ENCODE data around the gene CYP3A4.
"Not testable (repeated sequence)": the region's sequence is repeated elsewhere in the genome, so short reads cannot be mapped to it uniquely, and the experiment has no call there.

The CYP3A4 gene

GRCh38 chr7:99784007-99784406, at the start of gene CYP3A4:
CYP3A4 (minus strand) TSS chr7:99784184; CDS start chr7:99784081, 103 bp downstream.
- no peak for DNase-seq (ENCODE audit: low spot score)

- DNase-seq (ENCODE audit: low spot score) = no peak
These were observed 49.4 kb upstream of the CYP3A4 start for GRCh38 chr7:99833289-99833877.

GRCh38 chr7:99831595-99831994, 47.6 kb upstream of the CYP3A4 start:
- DNase-seq (ENCODE audit: low spot score) = no peak

GRCh38 chr7:99829524-99830160, 45.7 kb upstream of the CYP3A4 start:
- no peak for DNase-seq (ENCODE audit: low spot score)

GRCh38 chr7:99828811-99829210, 44.8 kb upstream of the CYP3A4 start:
- DNase-seq (ENCODE audit: low spot score) = no peak

GRCh38 chr7:99827040-99827778, 43.2 kb upstream of the CYP3A4 start:
- DNase-seq (ENCODE audit: low spot score) = no peak

- no peak for DNase-seq (ENCODE audit: low spot score)
These were observed 41.9 kb upstream of the CYP3A4 start for GRCh38 chr7:99825873-99826272.

- no peak for DNase-seq (ENCODE audit: low spot score)
These were observed 41.5 kb upstream of the CYP3A4 start for GRCh38 chr7:99825452-99825851.

- DNase-seq (ENCODE audit: low spot score) = no peak
These were observed 40.1 kb upstream of the CYP3A4 start for GRCh38 chr7:99824091-99824490.

- no peak for DNase-seq (ENCODE audit: low spot score)
These were observed 39.0 kb upstream of the CYP3A4 start for GRCh38 chr7:99822731-99823718.

GRCh38 chr7:99820408-99821027, 36.5 kb upstream of the CYP3A4 start:
- no peak for DNase-seq (ENCODE audit: low spot score)

GRCh38 chr7:99808766-99809165, 24.8 kb upstream of the CYP3A4 start:
- DNase-seq (ENCODE audit: low spot score) = no peak

- no peak for DNase-seq (ENCODE audit: low spot score)
These were observed 23.0 kb upstream of the CYP3A4 start for GRCh38 chr7:99806839-99807478.

- no peak for DNase-seq (ENCODE audit: low spot score)
These were observed 21.7 kb upstream of the CYP3A4 start for GRCh38 chr7:99805641-99806040.

- DNase-seq (ENCODE audit: low spot score) = not testable (repeated sequence)
These were observed 19.1 kb upstream of the CYP3A4 start for GRCh38 chr7:99803118-99803517.

- not testable (repeated sequence) for DNase-seq (ENCODE audit: low spot score)
These were observed 17.4 kb upstream of the CYP3A4 start for GRCh38 chr7:99801407-99801806.

GRCh38 chr7:99798972-99799371, 15.0 kb upstream of the CYP3A4 start:
- DNase-seq (ENCODE audit: low spot score) = no peak

- DNase-seq (ENCODE audit: low spot score) = not testable (repeated sequence)
These were observed 11.9 kb upstream of the CYP3A4 start for GRCh38 chr7:99795864-99796263.

GRCh38 chr7:99794585-99795502, 10.9 kb upstream of the CYP3A4 start:
- DNase-seq (ENCODE audit: low spot score) = no peak

- DNase-seq (ENCODE audit: low spot score) = no peak
These were observed 9.5 kb upstream of the CYP3A4 start for GRCh38 chr7:99793443-99793842.

All from germinal center (tissue), 1 donor.